ENCODE data around the gene ARMC5. TPM values are rescaled to one million over a fixed set of nuclear protein-coding genes. Genes with fewer than 3 reads are reported as not detected.

The ARMC5 gene
- total RNA-seq, 1 experiment from 2014 or later, result 11.8 TPM

- no peak for TF ChIP-seq SP1 (IDR thresholded peaks at IDR 0.05; ENCODE audit: low read depth)
These were observed 18.2 kb downstream of the ARMC5 start (continued) for GRCh38 chr16:31477220-31478216.

GRCh38 chr16:31478956-31479355 lies 19.7 kb downstream of the ARMC5 start:
- H3K27ac ChIP-seq (ENCODE audit: low read depth, low read length), result no peak overlapping the region
- H4K20me1 ChIP-seq (ENCODE audit: insufficient read depth), result no peaks in the 10 kb centered on the region
- no peak overlapping the region for H3K4me3 ChIP-seq (replicated peaks in 1 of 2; ENCODE audit: low read depth in 1 of 2, low read length in 2 of 2)
- peaks cover 7 to 24% of the 10 kb centered on the region in 2 experiments; a peak in 3 of 4 replicates for H3K4me1 ChIP-seq (ENCODE audit: control insufficient read depth in 1 of 2, insufficient read depth in 2 of 2, low read length in 2 of 2)
- no peaks in the 10 kb centered on the region for H3K27me3 ChIP-seq (ENCODE audit: insufficient read depth, low read length)
- ChIA-PET RAD21 (ENCODE audit: low non-redundant PET in 1 of 2, low total read pairs in 2 of 2, uncharacterized antibody in 2 of 2, unreplicated experiment in 2 of 2) (no interaction called here), POLR2A (interaction anchor here (0.7 to 1.0 kb wide), 2 partner anchors 26 to 234 kb away, joined by 3 read pairs; a partner anchor contains a TSS), CTCF (no interaction called here)
- H3K9me2 ChIP-seq (ENCODE audit: insufficient read depth), result no peaks in the 10 kb centered on the region
- DNase-seq (ENCODE audit: low read depth, low spot score) (no peak), ATAC-seq (no peak)
- intact Hi-C loops (cut with micrococcal nuclease), result no loop called here
- no peak overlapping the region for H3K4me2 ChIP-seq (ENCODE audit: low read length)
- no peak overlapping the region for H2AFZ ChIP-seq (ENCODE audit: low read depth, low read length, poor library complexity, severe bottlenecking)
- H3K79me2 ChIP-seq (ENCODE audit: insufficient read depth, low read length), result no peaks in the 10 kb centered on the region
- no TSS peak for BruUV-seq (replicated peaks)
- H3K9me3 ChIP-seq (ENCODE audit: control insufficient read depth in 1 of 2, insufficient read depth in 1 of 2, low read depth in 1 of 2, low read length in 2 of 2), result no peaks in the 10 kb centered on the region
- no peak for TF ChIP-seq SIN3A (IDR thresholded peaks at IDR 0.05; ENCODE audit: low read depth)
- no peak for TF ChIP-seq ELF1 (IDR thresholded peaks at IDR 0.05; ENCODE audit: borderline replicate concordance, low read depth)
- TF ChIP-seq CEBPB (IDR thresholded peaks at IDR 0.05; ENCODE audit: low read depth), result no peak
- no peak for TF ChIP-seq SP1 (IDR thresholded peaks at IDR 0.05; ENCODE audit: low read depth)
- no peak for TF ChIP-seq POLR2A (IDR thresholded peaks at IDR 0.05; ENCODE audit: borderline replicate concordance, extremely low read depth, insufficient read depth, insufficient read length)
- TF ChIP-seq JUND (IDR thresholded peaks at IDR 0.05), result no peak
- no peak for TF ChIP-seq ZNF274 (IDR thresholded peaks at IDR 0.05; ENCODE audit: low read depth, low read length)
- TF ChIP-seq MAX (IDR thresholded peaks at IDR 0.05), result no peak
- TF ChIP-seq RAD21 (IDR thresholded peaks at IDR 0.05; ENCODE audit: low read depth), result no peak
- TF ChIP-seq ZBTB33 (IDR thresholded peaks at IDR 0.05; ENCODE audit: extremely low read depth, insufficient replicate concordance, low read length), result no peak
- TF ChIP-seq EGR1 (IDR thresholded peaks at IDR 0.05; ENCODE audit: low read depth), result no peak
- no peak for TF ChIP-seq YY1 (IDR thresholded peaks at IDR 0.05; ENCODE audit: extremely low read depth, insufficient replicate concordance, low read depth, low read length)
- no peak for TF ChIP-seq SRF (IDR thresholded peaks at IDR 0.05; ENCODE audit: low read depth)
- TF ChIP-seq FOSL1 (IDR thresholded peaks at IDR 0.05; ENCODE audit: low read depth), result no peak
- no peaks in the 10 kb centered on the region for H3K36me3 ChIP-seq (ENCODE audit: control insufficient read depth in 1 of 2, insufficient read depth in 2 of 2, low read length in 2 of 2)
- H3K9ac ChIP-seq (ENCODE audit: low read length), result no peak overlapping the region

Data from HCT116 (cell line).